ENCODE measurements around the gene LRRC2.

The LRRC2 gene

DNA sequence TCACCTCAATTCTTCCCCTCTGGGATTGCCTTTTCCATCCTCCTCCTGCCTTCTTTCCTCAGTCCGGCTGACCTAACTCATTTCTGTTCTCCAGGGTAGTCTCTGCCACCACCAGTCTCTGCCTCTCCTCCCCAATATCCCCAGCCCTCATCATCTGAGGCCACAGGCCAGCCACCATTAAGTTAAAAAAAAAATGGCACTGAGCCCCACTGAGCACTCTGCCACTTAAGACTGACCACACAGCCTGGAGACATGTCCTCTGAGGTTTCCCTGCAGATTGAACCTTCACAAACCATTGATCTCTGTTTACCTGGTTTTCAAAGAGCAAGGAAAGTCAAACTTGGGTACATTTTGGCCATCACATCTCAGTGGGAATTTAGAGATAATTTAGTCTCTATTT is 13.6 kb downstream of the LRRC2 start:
- Histone ChIP-seq H3K4me1 (ENCODE audit: low read length) (peaks cover 17% of the 10 kb centered on the region), H3K4me2 (ENCODE audit: low read depth, low read length) (no peak overlapping the region)
- no peak for TF ChIP-seq EZH2phosphoT487 (IDR thresholded peaks at IDR 0.05; ENCODE audit: low read length)
- no peak for TF ChIP-seq CTCF (IDR thresholded peaks at IDR 0.05; ENCODE audit: low read length)
- no peak for TF ChIP-seq EZH2 (optimal IDR thresholded peaks at IDR 0.05; ENCODE audit: low read depth, low read length)

GRCh38 chr3:46551615-46552014 is 14.5 kb downstream of the LRRC2 start:
- H3K79me2 ChIP-seq (ENCODE audit: low read length) = no peaks in the 10 kb centered on the region
- H3K4me2 ChIP-seq (ENCODE audit: low read depth, low read length) = no peak overlapping the region
- H3K9me2 ChIP-seq (replicated peaks; ENCODE audit: insufficient read depth, low read length) = no peaks in the 10 kb centered on the region
- H2AFZ ChIP-seq (ENCODE audit: low read length) = no peak overlapping the region
- no peaks in the 10 kb centered on the region for H3K9me3 ChIP-seq (replicated peaks; ENCODE audit: insufficient read depth, low read length)
- DNase-seq = no peak
- H3F3A ChIP-seq (ENCODE audit: insufficient read depth, low read length) = peaks cover 12% of the 10 kb centered on the region
- no peak overlapping the region for H3K27ac ChIP-seq (ENCODE audit: low read length)
- H3K27me3 ChIP-seq (replicated peaks; ENCODE audit: insufficient read depth, low read length) = no peaks in the 10 kb centered on the region
- no peaks in the 10 kb centered on the region for H3K36me3 ChIP-seq (replicated peaks; ENCODE audit: insufficient read depth, low read length)
- H3K4me1 ChIP-seq (ENCODE audit: low read length) = peaks cover 24% of the 10 kb centered on the region
- no peak overlapping the region for H3K9ac ChIP-seq (ENCODE audit: low read length)
- TF ChIP-seq CTCF (IDR thresholded peaks at IDR 0.05; ENCODE audit: low read length) (no peak), EZH2 (optimal IDR thresholded peaks at IDR 0.05; ENCODE audit: low read depth, low read length) (no peak)
- no peak overlapping the region for H3K4me3 ChIP-seq (ENCODE audit: low read length)
- H4K20me1 ChIP-seq (ENCODE audit: insufficient read depth, low read length) = no peaks in the 10 kb centered on the region

More for the DNA sequence above, 13.6 kb downstream of the LRRC2 start:
- Histone ChIP-seq H3K9ac (ENCODE audit: low read length) (no peak overlapping the region), H3K4me3 (ENCODE audit: low read length) (no peak overlapping the region), H2AFZ (ENCODE audit: low read length) (no peak overlapping the region), H3F3A (ENCODE audit: insufficient read depth, low read length) (peaks cover 4% of the 10 kb centered on the region; the same call in 1 of the 2 replicates), H3K27ac (ENCODE audit: low read length) (no peak overlapping the region), H3K79me2 (ENCODE audit: low read length) (no peaks in the 10 kb centered on the region), H3K27me3 (replicated peaks; ENCODE audit: insufficient read depth, low read length) (no peaks in the 10 kb centered on the region), H3K36me3 (replicated peaks; ENCODE audit: insufficient read depth, low read length) (no peaks in the 10 kb centered on the region), H4K20me1 (ENCODE audit: insufficient read depth, low read length) (no peaks in the 10 kb centered on the region), H3K9me2 (replicated peaks; ENCODE audit: insufficient read depth, low read length) (no peaks in the 10 kb centered on the region), H3K9me3 (replicated peaks; ENCODE audit: insufficient read depth, low read length) (no peaks in the 10 kb centered on the region)
- DNase-seq = no peak

- Histone ChIP-seq H3K9ac (ENCODE audit: low read length) (no peak overlapping the region), H3K36me3 (replicated peaks; ENCODE audit: insufficient read depth, low read length) (no peaks in the 10 kb centered on the region), H3K79me2 (ENCODE audit: low read length) (no peaks in the 10 kb centered on the region), H3K9me3 (replicated peaks; ENCODE audit: insufficient read depth, low read length) (no peaks in the 10 kb centered on the region), H3K27me3 (replicated peaks; ENCODE audit: insufficient read depth, low read length) (no peaks in the 10 kb centered on the region), H3K4me2 (ENCODE audit: low read depth, low read length) (peak overlapping the region; percentile 9; the same call in 1 of the 2 replicates), H3F3A (ENCODE audit: insufficient read depth, low read length) (peaks cover 20% of the 10 kb centered on the region), H3K27ac (ENCODE audit: low read length) (no peak overlapping the region), H3K9me2 (replicated peaks; ENCODE audit: insufficient read depth, low read length) (no peaks in the 10 kb centered on the region), H3K4me1 (ENCODE audit: low read length) (peaks cover 40% of the 10 kb centered on the region), H4K20me1 (ENCODE audit: insufficient read depth, low read length) (no peaks in the 10 kb centered on the region), H3K4me3 (ENCODE audit: low read length) (no peak overlapping the region), H2AFZ (ENCODE audit: low read length) (0 out of 2 replicates have a peak overlapping the region, but pooled peaks have one; percentile 37)
- TF ChIP-seq EZH2phosphoT487 (IDR thresholded peaks at IDR 0.05; ENCODE audit: low read length) (no peak), CTCF (IDR thresholded peaks at IDR 0.05; ENCODE audit: low read length) (no peak), EZH2 (optimal IDR thresholded peaks at IDR 0.05; ENCODE audit: low read depth, low read length) (no peak)
- DNase-seq = no peak
Observed at GRCh38 chr3:46549989-46550388, 16.1 kb downstream of the LRRC2 start.
